Spleen (tissue), 7 donors: ENCODE measurements around the gene RHEX.

ENCODE experiments used
- CTCF ChIP-seq, 11 experiments: fragments of 200-600 bp in 7 of 11; fragments of 450-650 bp in 4 of 11; sonication (generic) in 4 of 11; IDR thresholded peaks in 8 of 11; conservative IDR thresholded peaks in 3 of 11; 1 replicate in 7 of 11; 2 replicates in 4 of 11; pipeline versions ENCODE4 v1.4.0 to v1.8.0; 2016 to 2021; ENCODE audit warnings: antibody characterized with exemption in 11 of 11, inconsistent platforms in 4 of 11, mild to moderate bottlenecking in 1 of 11
- POLR2AphosphoS5 ChIP-seq, 3 donors: sonication (generic); formaldehyde crosslinking; IDR thresholded peaks; one replicate each; pipeline ENCODE4 v1.5.1; 2017; ENCODE audit warnings: antibody characterized with exemption in 3 of 3
- donor health status: DM: no; HTN: no; CAD: no; lungs with moderate emphysema.
- donor health status: DM: no; HTN: no; CAD: no.
- donor health status: DM: no; HTN: no; CAD: no.

GRCh38 chr1:206144605-206145004, 91.6 kb downstream of the RHEX start:
- no peak for TF ChIP-seq POLR2AphosphoS5 (IDR thresholded peaks at IDR 0.05)
- no peak for TF ChIP-seq CTCF (IDR thresholded peaks at IDR 0.05 in 8 of 11, conservative IDR thresholded peaks at IDR 0.05 in 3 of 11)
